Omental fat pad (tissue), 4 donors: ENCODE measurements around the gene FGFR2. TPM values are rescaled to one million over a fixed set of nuclear protein-coding genes. Genes with fewer than 3 reads are reported as not detected.

Experiments used
- ATAC-seq: fragments of 150-250 bp; one replicate; pipeline ENCODE4 v1.9.1; 2016; ENCODE audit warnings: mild to moderate bottlenecking, moderate library complexity; ENCODE audit not compliant: low FRiP score
- DNase-seq: peaks from one replicate; pipeline ENCODE4 v3.0.0-alpha.2; 2019; ENCODE audit warnings: low spot score
- CTCF ChIP-seq, 3 donors: fragments of 450-650 bp; IDR thresholded peaks; one replicate each; pipeline ENCODE4 v1.5.1; 2016 to 2017; ENCODE audit warnings: antibody characterized with exemption in 3 of 3, mild to moderate bottlenecking in 3 of 3, moderate library complexity in 2 of 3
- total RNA-seq, 4 donors: library from RNA; depleted of rRNA; stranded (reverse); fragments of >200 nt; gene quantifications; one replicate each; pipeline ENCODE4 v1.1.0, GENCODE V29; 2016

The FGFR2 gene
- total RNA-seq, 4 donors from 2014 or later = 2.0 to 8.4 (median 2.4) TPM

- TF ChIP-seq CTCF (IDR thresholded peaks at IDR 0.05) = no peak
- DNase-seq = no peak
Observed at GRCh38 chr10:121494296-121494695, 103.9 kb downstream of the FGFR2 start.

DNA sequence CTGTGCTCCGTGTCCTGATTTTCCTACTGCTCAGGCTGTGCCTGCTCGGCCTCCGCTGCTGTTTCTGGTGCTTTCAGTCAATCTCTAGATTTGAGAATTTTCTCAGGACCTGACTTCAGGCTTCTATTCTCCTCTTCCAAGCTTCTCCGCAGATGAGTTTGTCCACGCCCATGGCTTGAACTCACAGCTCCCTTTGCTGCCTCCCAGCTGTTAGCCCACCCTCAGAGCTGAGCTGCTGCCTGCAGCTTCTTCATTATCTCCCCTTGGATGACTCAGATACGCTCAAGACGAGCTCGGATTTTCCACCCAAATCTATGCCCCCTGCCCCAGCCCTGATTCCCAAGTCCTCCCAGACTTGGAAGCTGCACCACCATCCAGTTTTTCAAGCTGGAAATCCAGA lies 104.7 kb downstream of the FGFR2 start:
- no peak for TF ChIP-seq CTCF (IDR thresholded peaks at IDR 0.05)
- no peak for DNase-seq

More at GRCh38 chr10:121494296-121494695, 103.9 kb downstream of the FGFR2 start:
- ATAC-seq = no peak

DNA sequence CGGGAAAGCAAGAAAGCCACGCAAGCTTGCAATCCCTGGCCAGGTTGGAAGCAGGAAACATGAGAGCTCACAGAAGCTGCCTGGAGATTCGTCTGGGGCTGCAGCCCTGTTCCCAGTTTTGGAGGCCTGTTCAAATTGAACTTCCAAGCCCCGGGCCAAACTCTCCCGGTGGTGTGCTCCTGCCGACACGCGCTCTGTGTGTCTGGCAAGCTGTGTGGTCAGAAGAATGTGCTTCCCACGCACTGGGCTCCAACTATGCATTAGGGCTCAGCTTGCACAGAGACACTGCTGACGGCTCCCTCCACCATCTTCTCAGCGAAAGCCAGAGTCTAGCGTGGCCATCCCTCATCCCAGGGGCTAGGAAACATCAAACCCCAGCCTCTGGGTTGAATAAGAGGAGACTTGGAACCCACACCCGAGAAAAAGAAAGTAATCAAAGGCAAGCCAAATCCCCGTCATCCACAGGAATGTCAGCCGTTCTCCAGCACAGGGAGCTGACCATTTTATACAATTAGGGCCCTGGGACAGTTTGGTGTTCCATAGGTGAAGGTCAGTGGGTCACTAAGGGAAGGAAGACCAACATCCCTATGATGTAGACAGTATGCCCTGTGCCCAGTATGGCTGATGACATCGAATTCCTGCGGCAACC lies 107.2 kb downstream of the FGFR2 start:
- TF ChIP-seq CTCF (IDR thresholded peaks at IDR 0.05) = no peak
- DNase-seq (no peak), ATAC-seq (no peak)

More for the DNA sequence above, 104.7 kb downstream of the FGFR2 start:
- no peak for ATAC-seq

DNA sequence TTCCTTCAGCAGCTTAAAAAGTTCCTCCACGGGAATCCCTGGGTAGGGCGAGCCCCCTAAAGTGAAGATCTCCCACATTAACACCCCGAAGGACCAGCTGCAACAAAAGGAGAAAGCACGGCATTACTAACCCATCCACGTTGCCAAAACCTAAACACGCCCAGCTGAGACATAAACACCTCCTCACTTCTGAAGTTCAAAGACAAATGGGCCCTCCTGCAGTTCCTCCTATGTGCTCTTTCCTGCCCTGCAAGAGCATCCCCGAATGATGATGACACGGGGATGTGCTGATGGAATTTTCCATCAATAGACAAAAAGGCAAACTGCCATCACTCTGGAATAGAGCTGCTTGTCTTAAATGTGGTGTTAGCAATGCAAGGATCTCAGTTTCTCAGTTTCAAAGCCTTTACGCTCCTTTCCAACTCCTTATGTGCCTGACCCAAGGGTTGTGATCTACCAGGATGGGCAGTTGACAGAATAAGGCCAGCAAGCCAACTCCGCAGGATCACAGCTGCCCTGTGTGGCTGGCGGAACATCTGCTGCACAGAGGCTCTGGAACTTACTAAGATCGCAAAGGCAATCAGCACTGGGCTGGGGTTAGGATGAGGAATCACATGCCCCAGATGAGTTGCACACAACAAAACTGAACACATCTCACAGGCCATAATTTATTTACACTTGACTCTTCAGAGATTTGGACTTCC lies 112.7 kb downstream of the FGFR2 start:
- no peak for DNase-seq
- no peak for TF ChIP-seq CTCF (IDR thresholded peaks at IDR 0.05)
- no peak for ATAC-seq

DNA sequence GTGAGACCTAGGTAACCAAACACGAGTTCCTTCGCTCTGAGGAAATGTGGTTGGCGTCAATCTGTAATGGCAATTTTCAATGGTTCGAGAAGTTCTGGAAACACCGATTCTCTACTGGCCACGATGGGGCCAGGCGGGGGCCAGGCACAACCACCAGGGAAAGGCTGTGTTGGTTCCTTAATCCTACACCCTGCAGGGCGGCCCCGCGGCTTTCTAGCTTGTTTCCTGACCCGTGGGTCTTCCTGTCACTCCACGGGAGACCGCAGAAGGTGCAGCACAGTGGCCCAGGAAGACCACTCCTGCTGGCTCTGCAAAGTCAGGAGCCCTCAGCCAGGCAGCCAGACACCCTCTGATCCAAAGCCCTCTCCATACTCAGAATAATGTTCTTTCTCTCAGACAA lies 113.4 kb downstream of the FGFR2 start:
- ATAC-seq = no peak
- no peak for DNase-seq
- no peak for TF ChIP-seq CTCF (IDR thresholded peaks at IDR 0.05)

DNA sequence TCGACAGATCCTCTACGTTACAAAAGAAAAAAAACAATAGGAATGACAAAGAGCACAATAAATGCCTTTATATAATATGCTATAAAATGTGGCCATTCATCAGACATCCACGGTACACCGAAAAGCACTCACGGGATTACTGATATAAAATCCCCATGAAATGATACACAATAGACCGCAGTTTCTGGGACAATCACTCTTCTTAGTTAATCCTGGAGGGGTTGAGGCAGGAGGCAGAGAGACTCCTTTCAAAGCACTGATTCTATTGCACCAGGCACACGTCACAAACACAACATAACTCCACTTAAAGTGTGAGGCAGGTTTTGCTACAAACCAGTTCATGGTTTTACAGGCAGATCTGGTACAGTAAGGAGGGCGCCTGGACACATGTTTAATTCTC lies 113.8 kb downstream of the FGFR2 start:
- no peak for DNase-seq
- ATAC-seq = no peak
- no peak for TF ChIP-seq CTCF (IDR thresholded peaks at IDR 0.05)

- no peak for TF ChIP-seq CTCF (IDR thresholded peaks at IDR 0.05)
- DNase-seq = no peak
- no peak for ATAC-seq
Observed at GRCh38 chr10:121481180-121481579, 117.1 kb downstream of the FGFR2 start.
